ENCODE data around the gene PIK3CD. TPM values are rescaled to one million over a fixed set of nuclear protein-coding genes. Genes with fewer than 3 reads are reported as not detected.
"Not testable (repeated sequence)": the region's sequence is repeated elsewhere in the genome, so short reads cannot be mapped to it uniquely, and the experiment has no call there.

PIK3CD gene
- total RNA-seq, 2 donors from 2014 or later = 4.4 to 7.4 TPM

DNA sequence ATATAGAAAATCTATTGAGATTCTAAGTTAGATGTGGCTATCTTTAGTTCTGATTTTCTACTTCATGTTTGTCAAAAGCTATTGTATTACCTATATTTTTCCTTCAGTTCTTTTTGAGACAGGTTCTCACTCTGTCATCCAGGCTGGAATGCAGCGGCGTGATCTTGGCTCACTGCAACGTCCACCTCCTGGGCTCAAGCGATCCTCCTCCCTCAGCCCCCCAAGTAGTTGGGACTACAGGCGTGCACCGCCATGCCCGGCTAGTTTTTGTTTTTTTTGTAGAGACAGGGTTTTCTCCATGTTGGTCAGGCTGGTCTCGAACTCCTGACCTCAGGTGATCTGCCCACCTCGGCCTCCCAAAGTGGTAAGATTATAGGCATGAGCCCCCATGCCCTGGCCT is 96.9 kb downstream of the PIK3CD start:
- DNase-seq; ATAC-seq; intact Hi-C loops (cut with DNase I): not testable (repeated sequence)

DNA sequence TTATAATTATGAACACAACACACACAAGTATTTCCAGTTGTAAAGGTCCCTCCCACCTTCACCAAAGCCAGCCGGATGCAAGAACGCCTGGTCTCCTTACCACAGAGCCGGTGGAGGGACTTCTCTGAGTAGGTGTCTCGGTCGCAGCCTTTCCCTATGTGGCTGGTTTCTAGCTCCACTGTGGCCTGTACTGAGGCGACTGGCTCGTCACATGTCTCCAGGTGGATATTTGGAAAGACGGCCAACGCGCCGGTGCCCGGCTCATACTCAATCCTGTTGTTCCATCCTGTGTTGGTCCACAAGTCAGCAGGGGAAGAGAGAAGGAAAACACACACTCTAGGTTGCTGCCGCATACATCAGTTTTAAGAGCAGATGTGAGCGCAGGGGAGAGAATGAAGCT is 97.8 kb downstream of the PIK3CD start:
- no peak for DNase-seq
- intact Hi-C loops (cut with DNase I) = no loop called here
- ATAC-seq = no peak

DNA sequence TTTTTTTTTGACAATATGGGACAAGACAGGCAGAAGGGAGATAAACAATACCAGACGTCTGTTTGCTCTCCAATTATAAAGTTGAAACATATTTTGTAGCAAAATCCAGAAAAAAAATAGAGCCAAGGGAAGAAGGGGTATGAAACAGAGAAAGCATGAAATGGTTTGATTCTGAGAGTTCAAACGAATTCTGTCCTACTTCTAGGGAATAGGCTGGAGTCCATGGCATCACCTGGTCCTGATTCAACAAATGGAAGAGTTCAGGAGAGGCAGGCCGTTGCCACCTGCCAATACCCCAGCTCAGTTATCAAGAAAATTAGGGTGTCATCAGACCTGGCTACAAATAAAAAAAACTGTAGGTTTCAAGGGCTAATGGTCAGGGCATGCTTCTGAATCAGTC is 100.4 kb downstream of the PIK3CD start:
- ATAC-seq (no peak), DNase-seq (no peak)
- intact Hi-C loops (cut with DNase I) = no loop called here

DNA sequence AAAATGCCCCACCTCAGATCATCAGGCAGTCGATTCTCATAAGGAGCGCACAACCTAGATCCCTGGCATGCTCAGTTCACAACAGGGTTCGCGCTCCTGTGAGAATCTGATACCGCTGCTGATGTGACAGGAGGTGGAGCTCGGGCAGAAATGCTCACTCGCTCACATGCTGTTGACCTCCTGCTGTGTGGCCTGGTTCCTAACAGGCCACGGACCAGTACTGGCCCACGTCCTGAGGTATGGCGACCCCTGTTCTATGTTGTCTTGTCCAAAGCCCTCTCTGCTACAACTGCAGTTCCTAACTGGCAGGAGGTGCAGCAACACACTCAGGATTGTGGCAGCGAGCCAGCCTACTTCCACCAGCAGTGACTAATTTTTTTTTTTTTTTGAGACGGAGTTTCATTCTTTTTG is 101.6 kb downstream of the PIK3CD start:
- intact Hi-C loops (cut with DNase I) = no loop called here
- ATAC-seq (peak in 1 of 2 donors; percentile 49), DNase-seq (peak; percentile 72)

DNA sequence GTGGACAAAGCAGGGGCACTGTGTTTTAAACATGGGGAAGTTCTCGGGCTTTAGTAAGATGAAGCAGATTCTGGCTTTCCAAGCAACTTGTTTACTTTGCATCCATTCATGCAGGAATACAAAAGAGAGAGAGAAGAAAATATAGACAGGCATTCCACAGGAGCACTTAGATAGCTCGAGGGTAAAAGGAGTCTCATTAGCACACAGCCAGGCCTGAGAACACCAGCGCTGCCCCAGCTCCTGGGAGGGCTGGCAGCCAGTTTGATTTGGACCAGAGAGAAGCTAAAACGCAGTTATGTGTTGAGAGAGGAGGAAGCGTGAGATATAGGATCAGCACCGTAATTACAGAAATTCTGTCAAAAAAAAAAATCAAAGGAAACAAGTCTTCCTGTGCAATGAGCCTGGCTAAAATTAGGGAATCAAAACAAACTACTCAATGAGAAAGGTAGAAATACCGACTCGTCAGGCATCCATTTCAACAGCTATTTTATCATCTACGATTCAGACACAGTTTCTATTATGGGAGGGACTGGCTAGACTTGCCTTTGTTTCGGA is 104.0 kb downstream of the PIK3CD start:
- ATAC-seq (peak; percentile 45 to 50), DNase-seq (no peak)
- intact Hi-C loops (cut with DNase I) = no loop called here

DNA sequence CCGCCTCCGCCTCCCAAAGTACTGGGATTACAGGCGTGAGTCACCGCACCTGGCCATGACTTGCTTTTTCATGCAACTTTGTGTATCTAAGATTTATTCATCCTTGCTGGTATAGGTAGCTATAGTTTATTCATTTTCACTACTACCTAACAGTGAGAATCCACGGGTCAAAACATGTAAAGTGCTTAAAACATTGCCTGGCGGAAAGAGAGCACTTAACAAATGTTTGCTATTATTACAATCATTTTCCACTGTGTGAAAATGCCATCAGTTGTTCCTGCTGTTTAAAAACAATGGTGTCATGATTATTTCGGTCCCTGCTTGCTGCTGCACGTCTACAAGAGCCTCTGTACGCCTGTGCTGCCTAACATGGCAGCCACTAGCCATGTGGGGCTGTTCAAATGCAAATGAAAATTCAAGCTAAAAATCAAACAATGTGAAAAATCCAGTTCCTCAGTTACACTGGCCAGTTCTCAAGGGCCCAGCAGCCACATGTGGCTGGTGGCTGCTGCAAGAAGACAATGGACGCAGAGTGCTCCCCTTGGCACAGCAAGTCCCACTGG is 107.1 kb downstream of the PIK3CD start:
- DNase-seq (no peak), ATAC-seq (peak in 1 of 2 donors; percentile 34)
- intact Hi-C loops (cut with DNase I) = no loop called here

DNA sequence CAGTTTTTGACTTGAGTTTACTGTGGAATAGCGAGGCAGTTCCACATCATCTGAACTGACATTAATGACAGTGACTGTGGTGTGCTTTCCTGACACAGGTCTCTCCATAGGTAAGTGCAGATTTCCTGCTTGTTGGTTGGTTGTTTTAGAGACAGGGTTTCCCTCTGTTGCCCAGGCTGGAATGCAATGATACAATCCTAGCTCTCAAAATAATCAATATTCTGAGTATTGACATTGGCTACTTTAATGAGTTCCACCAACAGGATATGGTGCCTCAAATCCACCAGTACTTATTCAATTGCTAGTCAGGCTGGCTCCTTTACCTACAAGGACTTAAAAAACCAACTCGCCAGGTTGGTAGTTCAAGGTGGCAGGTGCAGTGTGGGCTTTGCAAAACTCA is 108.4 kb downstream of the PIK3CD start:
- intact Hi-C loops (cut with DNase I) = no loop called here
- no peak for ATAC-seq
- no peak for DNase-seq

DNA sequence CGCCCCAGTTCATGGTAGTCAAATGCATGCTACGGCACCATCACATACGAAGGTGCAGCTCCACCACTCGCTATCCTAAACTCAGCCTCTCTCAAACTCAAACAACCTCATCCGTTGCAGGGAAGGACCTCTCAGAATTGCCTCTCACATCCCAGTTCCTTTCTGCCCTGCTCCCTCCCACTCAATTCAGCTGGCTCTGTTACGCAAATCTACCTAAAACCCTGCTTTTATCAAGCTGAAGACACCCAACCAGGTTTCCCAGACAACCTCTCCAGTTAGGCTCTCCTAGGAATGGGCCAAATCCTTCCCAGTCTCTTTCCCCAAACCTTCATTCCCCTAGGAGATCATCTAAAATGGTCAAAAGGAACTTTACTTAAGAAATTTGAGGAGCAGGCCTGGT is 109.3 kb downstream of the PIK3CD start:
- ATAC-seq (no peak), DNase-seq (no peak)
- intact Hi-C loops (cut with DNase I) = no loop called here

DNA sequence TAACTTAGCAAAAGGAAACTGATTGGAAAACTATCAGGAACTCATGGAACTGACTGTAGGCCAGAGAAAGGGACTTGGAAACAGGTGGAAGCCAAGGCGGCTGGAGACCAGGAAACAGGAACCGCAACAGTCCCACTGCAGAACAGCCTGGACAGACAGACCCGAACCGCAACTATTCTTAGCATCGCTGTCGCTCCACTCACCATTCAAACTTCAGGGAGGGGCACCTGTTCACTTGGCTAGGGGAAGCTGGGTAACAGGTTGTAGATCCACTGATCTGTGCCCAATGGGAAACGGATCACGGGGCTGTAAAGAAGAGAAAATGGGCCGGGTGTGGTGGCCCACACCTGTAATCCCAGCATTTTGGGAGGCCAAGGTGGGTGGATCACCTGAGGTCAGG is 110.3 kb downstream of the PIK3CD start:
- intact Hi-C loops (cut with DNase I) = no loop called here
- no peak for DNase-seq
- no peak for ATAC-seq

DNA sequence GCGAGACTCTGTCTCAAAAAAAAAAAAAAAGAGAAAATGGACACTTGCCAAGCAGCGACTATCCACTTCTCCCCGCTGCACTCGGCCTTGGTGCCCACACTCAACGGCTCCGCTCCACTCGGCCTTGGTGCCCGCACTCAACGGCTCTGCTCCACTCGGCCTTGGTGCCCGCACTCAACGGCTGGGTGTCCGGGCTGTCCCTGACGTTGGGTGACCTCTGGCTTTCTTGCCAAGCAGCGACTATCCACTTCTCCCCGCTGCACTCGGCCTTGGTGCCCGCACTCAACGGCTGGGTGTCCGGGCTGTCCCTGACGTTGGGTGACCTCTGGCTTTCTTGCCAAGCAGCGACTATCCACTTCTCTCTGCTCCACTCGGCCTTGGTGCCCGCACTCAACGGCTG is 110.9 kb downstream of the PIK3CD start:
- ATAC-seq; intact Hi-C loops (cut with DNase I); DNase-seq: not testable (repeated sequence)

DNA sequence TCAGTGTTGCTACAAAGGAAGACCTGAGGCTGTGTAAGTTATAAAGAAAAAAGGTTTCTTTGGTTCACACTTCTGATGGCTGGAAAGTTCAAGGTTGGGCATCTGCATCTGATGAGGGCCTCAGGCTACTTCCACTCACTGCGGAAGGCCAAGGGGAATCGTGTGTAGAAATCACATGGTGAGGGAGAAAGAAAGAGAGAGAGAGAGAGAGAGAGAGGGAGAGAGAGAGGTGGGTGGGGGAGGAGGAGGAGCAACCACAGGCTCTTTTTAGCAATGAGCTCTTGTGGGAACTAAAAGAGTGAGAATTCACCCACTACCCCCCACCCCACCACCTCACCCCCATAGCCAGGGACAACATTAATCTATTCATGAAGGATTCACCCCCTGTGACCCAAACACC is 112.4 kb downstream of the PIK3CD start:
- ATAC-seq (no peak), DNase-seq (no peak)
- intact Hi-C loops (cut with DNase I) = no loop called here

DNA sequence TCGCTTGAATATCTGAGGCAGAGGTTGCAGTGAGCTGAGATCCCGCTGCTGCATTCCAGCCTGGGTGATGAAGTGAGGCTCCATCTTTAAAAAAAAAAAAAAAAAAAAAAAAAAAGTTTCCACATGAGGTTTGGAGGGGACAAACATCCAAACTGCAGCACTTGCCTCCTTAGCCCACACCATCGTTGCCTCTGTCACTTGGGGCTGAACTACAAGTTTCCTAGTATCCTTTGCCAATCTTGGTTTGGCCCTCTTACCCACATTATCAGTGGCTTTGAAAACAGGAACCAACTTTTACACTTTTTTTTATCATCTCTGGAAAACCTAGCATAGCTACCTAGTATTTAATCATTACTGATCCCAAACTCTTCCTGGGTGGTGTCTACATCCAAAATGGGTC is 113.0 kb downstream of the PIK3CD start:
- intact Hi-C loops (cut with DNase I) = no loop called here
- no peak for ATAC-seq
- DNase-seq = no peak

DNA sequence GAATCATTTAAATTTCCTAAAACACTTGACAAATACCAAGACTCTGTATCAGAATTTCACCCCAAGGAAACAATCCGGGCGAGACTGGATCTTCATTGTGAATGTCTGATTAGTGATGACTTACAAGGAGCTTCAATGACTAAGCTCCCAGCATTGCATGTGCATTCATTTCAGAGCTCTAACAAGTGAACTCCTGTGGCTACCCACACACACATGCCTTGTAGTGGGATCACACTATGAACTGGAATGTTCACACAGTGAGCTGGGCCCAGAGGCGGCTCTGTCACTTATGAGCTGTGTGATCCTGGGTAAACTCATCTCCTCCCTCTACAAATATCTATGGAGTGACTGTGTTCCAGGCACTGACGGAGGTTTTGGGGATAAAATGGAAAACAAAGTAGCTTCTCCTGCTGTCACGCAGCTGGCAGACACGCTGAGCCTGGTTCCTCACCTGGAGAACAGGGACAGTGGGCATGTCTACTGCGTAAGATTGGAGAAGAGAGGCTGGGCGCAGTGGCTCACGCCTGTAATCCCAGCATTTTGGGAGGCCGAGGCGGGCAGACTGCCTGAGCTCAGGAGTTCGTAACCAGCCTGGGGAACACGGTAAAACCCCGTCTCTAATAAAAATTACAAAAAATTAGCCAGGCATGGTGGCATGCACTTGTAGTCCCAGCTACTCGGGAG is 115.4 kb downstream of the PIK3CD start:
- ATAC-seq (peak in 1 of 2 donors; percentile 61), DNase-seq (no peak)
- intact Hi-C loops (cut with DNase I) = no loop called here

DNA sequence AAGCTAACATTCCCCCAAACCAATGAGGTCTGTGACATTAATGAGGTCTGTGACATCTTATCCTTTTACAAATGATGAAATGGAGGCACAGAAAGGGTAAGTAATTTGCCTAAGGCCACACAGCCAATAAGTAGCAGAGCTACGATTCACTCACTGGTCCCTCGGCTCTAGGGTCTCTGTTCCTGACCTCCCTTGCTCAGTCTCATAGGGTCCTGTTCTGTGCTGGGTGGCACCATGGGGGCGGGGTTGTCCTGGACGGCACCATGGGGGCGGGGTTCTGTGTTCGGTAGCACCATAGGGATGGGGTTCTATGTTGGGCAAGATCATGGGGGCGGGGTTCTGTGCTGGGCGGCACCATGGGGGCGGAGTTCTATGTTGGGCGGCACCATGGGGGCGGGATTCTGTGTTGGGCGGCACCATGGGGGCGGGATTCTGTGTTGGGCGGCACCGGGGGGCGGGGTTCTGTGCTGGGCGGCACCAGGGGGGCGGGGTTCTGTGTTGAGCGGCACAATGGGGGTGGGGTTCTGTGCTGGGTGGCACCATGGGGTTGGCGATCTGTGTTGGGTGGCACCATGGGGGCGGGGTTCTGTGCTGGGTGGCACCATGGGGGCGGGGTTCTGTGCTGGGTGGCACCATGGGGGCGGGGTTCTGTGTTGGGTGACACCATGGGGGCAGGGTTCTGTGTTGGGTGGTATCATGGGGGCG is 116.6 kb downstream of the PIK3CD start:
- intact Hi-C loops (cut with DNase I) = no loop called here
- no peak for ATAC-seq

DNA sequence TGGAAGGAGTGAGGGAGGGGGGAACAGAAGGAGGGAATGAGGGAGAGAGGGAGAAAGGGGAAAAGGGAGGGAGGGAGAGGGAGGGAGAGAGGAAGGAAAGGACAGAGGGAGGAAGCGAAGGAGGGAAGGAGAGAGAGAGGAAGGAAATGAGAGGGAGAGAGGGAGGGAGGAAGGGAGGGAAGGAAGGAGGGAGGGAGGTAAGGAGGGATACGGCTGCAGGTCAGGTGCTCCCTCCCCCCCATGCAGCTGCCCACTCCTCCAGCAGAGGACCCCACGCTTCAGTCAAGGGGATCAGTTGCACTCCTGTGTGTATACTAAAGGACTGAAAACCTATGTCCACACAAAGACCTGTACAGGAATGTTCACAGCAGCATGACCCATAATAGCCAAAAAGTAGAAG is 117.5 kb downstream of the PIK3CD start:
- intact Hi-C loops (cut with DNase I) = no loop called here
- no peak for ATAC-seq
- DNase-seq = no peak

More for the DNA sequence above, 116.6 kb downstream of the PIK3CD start:
- no peak for DNase-seq

DNA sequence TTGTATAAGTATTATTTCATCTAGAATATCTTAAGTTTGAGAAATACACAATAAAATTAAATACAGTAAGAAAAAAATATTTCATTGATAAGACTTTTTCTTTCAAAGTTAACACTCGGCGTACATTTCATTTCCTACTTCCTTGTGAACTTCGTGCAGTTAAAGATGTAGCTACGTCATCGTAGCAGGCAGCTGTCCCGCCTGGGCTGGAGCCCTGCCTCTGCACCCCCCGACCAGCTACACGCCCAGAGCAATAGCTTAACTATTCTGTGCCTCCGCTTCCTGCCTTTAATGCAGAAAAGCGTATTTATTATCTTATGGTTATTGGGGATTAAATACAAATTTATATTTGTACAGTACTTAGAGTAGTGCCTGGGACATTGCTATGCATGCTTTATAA is 118.8 kb downstream of the PIK3CD start:
- no peak for ATAC-seq
- no peak for DNase-seq
- intact Hi-C loops (cut with DNase I) = no loop called here

DNA sequence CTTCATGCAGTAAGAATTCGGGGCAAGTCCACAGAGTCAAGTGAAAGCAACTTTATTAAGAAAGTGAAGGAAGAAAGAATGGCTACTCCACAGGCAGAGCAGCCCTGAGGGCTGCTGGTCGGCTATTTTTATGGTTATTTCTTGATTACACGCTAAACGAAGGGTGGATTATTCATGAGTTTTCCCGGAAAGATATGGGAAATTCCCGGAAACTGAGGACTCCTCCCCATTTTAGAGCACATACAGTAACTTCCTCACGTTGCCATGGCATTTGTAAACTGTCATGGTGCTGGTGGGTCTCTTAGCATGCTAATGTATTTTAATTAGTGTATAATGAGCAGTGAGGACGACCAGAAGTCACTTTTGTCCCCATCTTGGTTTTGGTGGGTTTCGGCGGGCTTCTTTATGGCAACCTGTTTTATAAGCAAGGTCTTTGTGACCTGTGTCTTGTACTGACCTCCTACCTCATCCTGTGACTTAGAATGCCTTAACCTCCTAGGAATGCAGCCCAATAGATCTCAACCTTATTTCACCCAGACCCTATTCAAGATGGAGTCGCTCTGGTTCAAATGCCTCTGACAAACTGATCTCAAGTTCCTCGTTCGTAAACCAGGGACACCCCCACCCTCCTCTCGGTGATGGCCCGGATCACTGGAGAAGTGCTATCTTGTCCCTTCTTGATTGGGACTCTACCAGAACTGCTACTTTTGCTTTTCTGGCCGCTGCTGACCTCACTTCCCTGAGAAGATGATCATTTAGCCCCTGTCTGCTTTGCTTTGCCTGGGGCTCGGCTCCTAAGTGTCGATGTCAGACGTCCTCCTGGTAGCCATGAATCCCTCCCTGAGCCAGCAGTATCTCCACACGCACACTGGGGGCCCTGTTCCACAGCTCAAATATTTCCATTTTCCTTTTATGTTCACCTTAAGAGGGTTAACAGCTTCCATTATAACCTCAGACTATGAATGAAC is 123.5 kb downstream of the PIK3CD start:
- DNase-seq (no peak), ATAC-seq (no peak)
- intact Hi-C loops (cut with DNase I) = no loop called here

DNA sequence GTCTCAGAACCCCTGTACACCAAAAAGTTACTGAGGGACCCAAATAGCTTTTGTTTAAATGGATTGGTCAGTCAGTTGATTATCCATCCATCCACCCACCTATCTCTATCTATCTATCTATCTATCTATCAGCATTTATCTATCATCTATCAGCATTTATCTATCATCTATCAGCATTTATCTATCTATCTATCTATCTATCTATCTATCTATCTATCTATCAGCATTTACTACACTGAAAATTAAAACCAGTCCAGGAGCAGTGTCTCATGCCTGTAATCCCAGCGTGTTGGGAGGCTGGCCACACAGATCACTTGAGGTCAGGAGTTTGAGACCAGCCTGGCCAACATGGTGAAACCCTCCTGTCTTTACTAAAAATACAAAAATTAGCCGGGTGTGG is 125.2 kb downstream of the PIK3CD start:
- DNase-seq = no peak
- ATAC-seq = no peak
- intact Hi-C loops (cut with DNase I) = no loop called here

Measured in left cardiac atrium (tissue), 4 donors.